Heart right ventricle (tissue), 16 donors: ENCODE measurements around the gene CEP164. TPM values are rescaled to one million over a fixed set of nuclear protein-coding genes. Genes with fewer than 3 reads are reported as not detected.

Source experiments
- ATAC-seq, 8 donors: fragments of 200-7000 bp; cut with Tn5 transposase; one replicate each; pipeline ENCODE4 v1.9.1; 2020; ENCODE audit warnings: mild to moderate bottlenecking in 8 of 8, moderate library complexity in 8 of 8, moderate number of reproducible peaks in 1 of 8
- DNase-seq, 2 donors: peaks; one replicate each; pipeline ENCODE4 v3.0.0-alpha.2; 2020
- H3K27ac ChIP-seq, 10 donors: fragments of 200-600 bp; sonication (generic) in 2 of 10; one replicate each; pipeline versions ENCODE4 v1.5.0 to v1.8.0; 2020 to 2022; ENCODE audit warnings: mild to moderate bottlenecking in 3 of 10
- H3K27me3 ChIP-seq, 7 donors: fragments of 200-600 bp; one replicate each; pipeline ENCODE4 v1.8.0; 2021 to 2022; ENCODE audit warnings: mild to moderate bottlenecking in 2 of 7
- H3K36me3 ChIP-seq, 9 donors: fragments of 200-600 bp; sonication (generic) in 1 of 9; one replicate each; pipeline versions ENCODE4 v1.5.0 to v1.8.0; 2020 to 2022; ENCODE audit warnings: mild to moderate bottlenecking in 2 of 9
- H3K4me1 ChIP-seq, 9 donors: fragments of 200-600 bp; sonication (generic) in 1 of 9; one replicate each; pipeline versions ENCODE4 v1.5.0 to v1.8.0; 2020 to 2022; ENCODE audit warnings: mild to moderate bottlenecking in 4 of 9
- H3K4me3 ChIP-seq, 10 donors: fragments of 200-600 bp; sonication (generic) in 2 of 10; one replicate each; pipeline versions ENCODE4 v1.5.0 to v1.8.0; 2020 to 2022; ENCODE audit warnings: mild to moderate bottlenecking in 7 of 10, moderate library complexity in 2 of 10
- H3K9me3 ChIP-seq, 11 donors: fragments of 200-600 bp in 10 of 11; sonication (generic) in 2 of 11; one replicate each; pipeline versions ENCODE4 v1.5.0 to v1.8.0; 2013 to 2022; ENCODE audit warnings: mild to moderate bottlenecking in 2 of 11, control low read depth in 1 of 11, moderate library complexity in 1 of 11
- WGBS, 2 donors: extraction: QIAGEN DNeasy Blood & Tissue Kit; methylation state at CpG; one replicate each; pipeline ENCODE4 v1.1.7; 2013; ENCODE audit warnings: inconsistent platforms in 1 of 2; 5-methylcytosine and 5-hydroxymethylcytosine counted together
- intact Hi-C, 10 donors: fragments of 100-400 bp; cut with DNase I; formaldehyde crosslinking; loops; one replicate each; pipeline versions ENCODE4 v1.11.1 to v1.14.2; 2022
- polyA plus RNA-seq, 2 donors: library from polyadenylated mRNA; stranded (reverse); fragments of 200-250 nt; gene quantifications; one replicate each; pipeline ENCODE4 v1.2.3, GENCODE V29; 2013
- total RNA-seq, 10 donors: library from RNA; stranded (reverse); fragmentation: NEBNext Ultra II Directional in 3 of 10; extraction: Animal tissue kit (Norgen Biotek cat#: 25700) in 3 of 10; gene quantifications; one replicate each; pipeline versions ENCODE4 v1.2.1 to v1.2.4, GENCODE V29; 2021 to 2023
- TF ChIP-seq, protein P1 (sequence below), 9 donors: fragments of 200-600 bp; sonication (generic) in 2 of 9; IDR thresholded peaks; one replicate each; pipeline versions ENCODE4 v1.5.0 to v1.8.0; 2021 to 2022; ENCODE audit warnings: antibody characterized with exemption in 9 of 9, mild to moderate bottlenecking in 5 of 9, moderate library complexity in 1 of 9
- donor health status: Arrhythmogenic right ventricular cardiomyopathy.
- donor health status: ischemic (EF 13 %, LVEDD 7.1; RV severe dilation, severe dysfunction).
- donor health status: healthy with polysubstance abuse.
- donor health status: DM: no; HTN: yes; CAD: no.
- donor health status: DM: no; HTN: no; CAD: no.
- donor health status: ischemic (EF 25% LVEDD 6.9; RV normal size, moderate dysfunction).
- donor health status: ischemic (EF 25% LVEDD 5.7; RV mildly dilated, moderate dysfunction).
- donor health status: healthy.
- donor health status: DM: yes; HTN: yes; CAD: no.
- donor health status: Ischemic cardiomyopathy.
- donor health status: ischemic (EF 35%, LVEDD 5.7; RV mildly dilated, moderate dysfunction).
- donor health status: nonischemic (EF 11% LVEDD 7.7; RV severe dilation, severe dysfunction).
- donor health status: DM: yes; HTN: yes; CAD: no.
- donor health status: PGD.
- donor health status: ischemic (EF 29% LVEDD 5.4; RV normal size, mild dysfunction).
- donor health status: nonischemic (EF 23%, LVEDD 6.1; RV moderate dilation, normal function).

CEP164 gene
- total and polyA plus RNA-seq, 12 donors, result 3.5 to 17.9 (median 6.6) TPM

DNA sequence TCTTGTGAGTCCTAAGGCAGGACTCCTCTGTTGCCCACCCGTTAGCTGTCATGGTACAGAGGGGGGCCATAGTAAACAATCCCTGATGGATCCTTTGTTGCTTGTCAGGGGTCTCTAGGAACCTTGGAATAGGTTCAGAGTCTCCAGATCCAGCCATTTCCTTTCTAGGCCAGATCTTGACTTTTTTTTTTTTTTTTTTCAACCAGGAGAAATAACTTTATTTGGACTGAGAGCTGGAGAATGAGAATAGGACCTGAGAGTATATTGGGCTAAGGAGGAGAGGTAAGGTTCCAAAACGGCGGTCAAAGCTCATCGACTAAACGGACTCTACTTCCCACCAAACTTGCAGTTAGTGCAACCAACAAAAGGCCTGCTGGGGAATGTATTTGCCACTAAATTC lies 7.7 kb downstream of the CEP164 start:
- ATAC-seq (no peak), DNase-seq (no peak)
- TF ChIP-seq, protein P1, sequence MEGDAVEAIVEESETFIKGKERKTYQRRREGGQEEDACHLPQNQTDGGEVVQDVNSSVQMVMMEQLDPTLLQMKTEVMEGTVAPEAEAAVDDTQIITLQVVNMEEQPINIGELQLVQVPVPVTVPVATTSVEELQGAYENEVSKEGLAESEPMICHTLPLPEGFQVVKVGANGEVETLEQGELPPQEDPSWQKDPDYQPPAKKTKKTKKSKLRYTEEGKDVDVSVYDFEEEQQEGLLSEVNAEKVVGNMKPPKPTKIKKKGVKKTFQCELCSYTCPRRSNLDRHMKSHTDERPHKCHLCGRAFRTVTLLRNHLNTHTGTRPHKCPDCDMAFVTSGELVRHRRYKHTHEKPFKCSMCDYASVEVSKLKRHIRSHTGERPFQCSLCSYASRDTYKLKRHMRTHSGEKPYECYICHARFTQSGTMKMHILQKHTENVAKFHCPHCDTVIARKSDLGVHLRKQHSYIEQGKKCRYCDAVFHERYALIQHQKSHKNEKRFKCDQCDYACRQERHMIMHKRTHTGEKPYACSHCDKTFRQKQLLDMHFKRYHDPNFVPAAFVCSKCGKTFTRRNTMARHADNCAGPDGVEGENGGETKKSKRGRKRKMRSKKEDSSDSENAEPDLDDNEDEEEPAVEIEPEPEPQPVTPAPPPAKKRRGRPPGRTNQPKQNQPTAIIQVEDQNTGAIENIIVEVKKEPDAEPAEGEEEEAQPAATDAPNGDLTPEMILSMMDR (IDR thresholded peaks at IDR 0.05), result no peak
- no peaks in the 10 kb centered on the region for H3K9me3 ChIP-seq
- peaks cover 0 to 47% (median 4%) of the 10 kb centered on the region in 9 donors for H3K36me3 ChIP-seq
- H3K4me3 ChIP-seq, result no peak overlapping the region
- H3K27ac ChIP-seq, result no peak overlapping the region
- WGBS, 2 donors, result 88 to 94% methylated on average over 5 of the region's 5 CpGs
- intact Hi-C loops, result no loop called here
- H3K27me3 ChIP-seq, result no peaks in the 10 kb centered on the region
- peaks cover 0 to 4% (median 0%) of the 10 kb centered on the region in 9 donors for H3K4me1 ChIP-seq

DNA sequence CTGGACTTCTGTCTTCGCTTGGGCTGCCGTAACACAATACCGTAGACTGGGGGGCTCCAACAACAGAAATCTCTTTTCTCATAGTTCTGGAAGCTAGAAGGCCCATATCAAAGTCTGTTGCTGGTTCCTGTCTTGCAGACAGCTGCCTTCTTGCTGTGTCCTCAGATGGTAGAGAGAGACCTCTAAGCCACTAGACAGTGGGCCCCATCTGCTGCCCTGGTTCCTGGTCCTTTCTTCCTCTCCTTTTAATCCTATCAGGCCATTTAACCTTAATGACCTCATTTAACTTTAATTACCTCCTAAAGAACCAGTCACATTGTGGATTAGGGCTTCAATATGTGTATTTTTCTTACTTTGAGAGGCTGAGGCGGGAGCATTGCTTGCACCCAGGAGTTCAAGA lies 9.4 kb downstream of the CEP164 start:
- H3K4me3 ChIP-seq, result no peak overlapping the region
- intact Hi-C loops, result no loop called here
- WGBS, 2 donors, result 97 to 98% methylated on average over 4 of the region's 4 CpGs
- H3K27ac ChIP-seq, result no peak overlapping the region
- H3K36me3 ChIP-seq, result peaks cover 0 to 64% (median 4%) of the 10 kb centered on the region in 9 donors
- H3K4me1 ChIP-seq, result peaks cover 0 to 4% (median 0%) of the 10 kb centered on the region in 9 donors
- DNase-seq, result no peak
- ATAC-seq, result no peak
- TF ChIP-seq, protein P1 (IDR thresholded peaks at IDR 0.05), result no peak
- H3K9me3 ChIP-seq, result no peaks in the 10 kb centered on the region
- no peaks in the 10 kb centered on the region for H3K27me3 ChIP-seq

DNA sequence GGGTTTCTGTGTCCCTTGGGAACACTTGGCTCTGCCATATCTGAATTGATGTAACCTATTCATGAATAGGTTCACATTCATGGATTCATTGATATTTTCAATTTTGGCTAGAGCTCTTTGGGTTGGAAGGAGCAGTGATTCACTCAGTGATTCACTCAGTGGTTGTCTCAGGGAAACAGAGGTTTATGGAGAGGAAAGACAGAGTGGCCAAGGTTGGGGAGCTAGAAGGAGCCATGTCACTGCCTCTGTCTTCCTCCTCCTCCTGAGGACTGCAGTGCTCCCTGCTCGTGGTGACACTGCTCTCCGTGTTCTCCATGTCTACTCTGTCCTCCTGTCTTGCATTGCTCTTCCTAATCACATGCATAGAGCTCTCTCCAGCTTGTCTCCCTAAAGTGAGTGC lies 17.4 kb downstream of the CEP164 start:
- Histone ChIP-seq H3K4me1 (no peaks in the 10 kb centered on the region), H3K27ac (no peak overlapping the region), H3K4me3 (no peak overlapping the region), H3K36me3 (peaks cover 0 to 95% (median 17%) of the 10 kb centered on the region in 9 donors), H3K9me3 (no peaks in the 10 kb centered on the region), H3K27me3 (no peaks in the 10 kb centered on the region)
- intact Hi-C loops, result no loop called here
- WGBS, 2 donors, result 91 to 92% methylated on average over 2 of the region's 2 CpGs
- DNase-seq, result no peak
- TF ChIP-seq, protein P1 (IDR thresholded peaks at IDR 0.05), result no peak
- no peak for ATAC-seq

DNA sequence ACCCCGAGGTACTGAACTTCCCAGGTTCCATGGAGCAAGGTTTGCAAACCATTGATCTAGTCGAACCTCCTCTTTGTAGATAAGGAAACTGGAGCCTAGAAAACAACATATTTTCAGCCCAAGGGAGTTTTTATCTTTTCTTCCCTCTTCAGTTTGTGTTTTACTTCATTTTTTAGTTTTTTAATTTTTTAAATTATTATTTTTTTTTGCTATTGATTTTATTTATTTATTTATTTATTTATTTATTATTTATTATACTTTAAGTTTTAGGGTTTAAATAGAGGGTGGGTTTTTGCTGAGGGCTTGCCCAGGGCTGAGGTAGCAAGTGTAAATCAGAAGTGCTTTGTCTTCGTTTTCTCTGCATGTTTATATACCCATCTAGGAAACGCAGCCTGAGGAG lies 26.9 kb downstream of the CEP164 start:
- Histone ChIP-seq H3K9me3 (no peaks in the 10 kb centered on the region), H3K36me3 (peaks cover 0 to 94% (median 4%) of the 10 kb centered on the region in 9 donors), H3K4me3 (no peak overlapping the region), H3K27me3 (no peaks in the 10 kb centered on the region), H3K27ac (no peak overlapping the region), H3K4me1 (no peaks in the 10 kb centered on the region)
- intact Hi-C loops, result no loop called here
- TF ChIP-seq, protein P1 (IDR thresholded peaks at IDR 0.05), result no peak
- ATAC-seq (no peak), DNase-seq (no peak)
- WGBS, 2 donors, result 92 to 97% methylated on average over 4 of the region's 4 CpGs
